ENCODE measurements around the gene HERC6.
A peak's percentile ranks its signal among the peaks of the same experiment; 100 is the strongest.
"Not testable (repeated sequence)": the region's sequence is repeated elsewhere in the genome, so short reads cannot be mapped to it uniquely, and the experiment has no call there.

Gene HERC6

DNA sequence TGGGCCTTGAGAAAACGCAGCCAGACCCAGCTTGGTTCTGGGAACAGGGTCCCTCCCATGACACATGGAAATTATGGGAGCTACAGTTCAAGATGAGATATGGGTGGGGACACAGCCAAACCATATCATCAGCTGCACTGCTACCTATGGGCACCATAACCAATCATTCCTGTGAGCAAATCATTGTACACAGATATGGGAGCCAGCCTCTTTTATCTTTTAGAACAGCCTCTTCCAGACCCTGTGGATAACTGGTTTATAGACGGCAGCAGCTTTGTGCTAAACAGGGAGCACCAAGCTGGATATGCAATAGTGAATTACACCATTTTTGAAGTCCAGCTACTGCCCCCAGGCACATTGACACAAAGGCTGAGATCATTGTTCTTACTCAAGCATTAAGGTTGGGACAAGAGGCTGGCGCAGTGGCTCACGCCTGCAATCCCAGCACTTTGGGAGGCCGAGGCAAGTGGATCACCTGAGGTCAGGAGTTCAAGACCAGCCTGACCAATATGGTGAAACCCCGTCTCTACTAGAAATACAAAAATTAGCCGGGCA lies 69.6 kb downstream of the HERC6 start:
- DNase-seq = not testable (repeated sequence)

DNA sequence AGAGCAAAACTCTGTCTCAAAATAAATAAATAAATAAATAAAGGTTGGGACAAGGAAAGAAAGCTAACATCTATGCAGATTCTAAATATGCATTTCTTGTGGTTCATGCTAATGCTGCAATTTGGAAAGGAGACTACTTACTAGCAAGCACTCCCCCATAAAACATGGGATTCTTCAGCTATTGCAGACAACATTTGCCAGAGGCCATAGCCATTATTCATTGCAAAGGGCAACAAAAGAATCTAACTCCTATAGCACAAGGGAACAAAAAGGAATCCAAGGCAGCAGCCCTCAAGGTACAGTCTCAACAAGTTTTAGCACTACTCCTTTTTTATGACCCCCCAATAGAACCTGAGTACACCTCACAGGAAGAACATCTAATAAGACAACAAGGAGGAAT lies 70.2 kb downstream of the HERC6 start:
- DNase-seq = no peak

GRCh38 chr4:88449290-88449689 lies 70.6 kb downstream of the HERC6 start:
- DNase-seq = no peak

DNA sequence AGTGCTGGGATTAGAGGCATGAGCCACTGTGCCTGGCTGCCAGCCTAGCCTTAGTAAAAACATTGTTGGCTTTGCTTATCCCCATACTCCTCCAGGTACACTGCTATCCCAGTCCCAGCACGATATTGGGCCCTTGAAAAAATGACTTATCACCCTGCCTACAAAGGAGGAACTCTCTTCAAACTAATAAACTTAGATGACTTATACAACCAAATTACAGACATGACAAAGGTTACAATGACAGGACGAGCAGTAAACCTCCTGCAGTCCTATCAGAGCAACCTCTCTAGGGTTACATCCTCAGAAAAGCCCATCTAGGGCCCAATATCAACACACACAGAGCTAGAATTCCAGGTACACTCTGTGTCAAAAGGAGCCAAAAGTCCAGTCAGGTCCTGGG lies 72.6 kb downstream of the HERC6 start:
- DNase-seq = no peak

- DNase-seq = no peak
Observed at GRCh38 chr4:88452912-88453311, 74.3 kb downstream of the HERC6 start.

- DNase-seq = peak; percentile 85 to 93 (median 88)
Observed at GRCh38 chr4:88456670-88457306, 78.1 kb downstream of the HERC6 start, which contains the start of gene HERC5. HERC5 (plus strand) TSS chr4:88457119; CDS start chr4:88457270, 151 bp downstream.

DNA sequence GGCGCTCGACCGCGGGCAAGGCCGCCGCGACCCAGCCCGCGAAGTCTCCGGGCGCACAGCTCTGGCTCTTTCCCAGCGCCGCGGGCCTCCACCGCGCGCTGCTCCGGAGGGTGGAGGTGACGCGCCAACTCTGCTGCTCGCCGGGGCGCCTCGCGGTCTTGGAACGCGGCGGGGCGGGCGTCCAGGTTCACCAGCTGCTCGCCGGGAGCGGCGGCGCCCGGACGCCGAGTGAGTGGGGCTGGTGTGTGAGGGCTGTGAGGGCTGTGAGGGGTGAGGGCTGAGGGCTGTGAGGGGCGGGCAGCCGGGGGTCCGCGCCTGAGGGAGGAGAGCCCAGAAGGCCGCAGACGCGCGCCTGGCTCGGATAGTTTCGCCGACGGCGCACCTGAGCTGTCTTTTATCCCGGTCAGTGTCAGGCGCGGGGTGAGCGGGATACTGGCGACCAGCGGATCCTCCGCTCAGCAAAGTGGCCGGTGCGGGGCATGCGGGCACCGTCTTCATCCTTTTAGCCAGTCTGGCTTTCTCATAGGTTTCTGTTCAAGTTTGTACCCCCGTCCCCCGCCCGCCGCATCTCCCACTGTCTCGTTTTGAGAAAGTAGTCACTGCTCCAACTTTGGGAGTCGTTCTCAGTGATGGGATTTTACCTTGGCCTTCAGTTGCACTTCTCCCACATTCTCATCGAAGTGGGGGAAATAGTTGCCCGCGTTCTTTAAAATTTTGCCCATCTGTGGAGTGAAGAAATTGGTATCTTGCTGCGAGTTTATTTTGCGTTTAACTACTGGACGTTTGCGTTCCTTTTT lies 78.9 kb downstream of the HERC6 start:
- DNase-seq = peak in 4 of 6 experiments; percentile 29 to 59 (median 52)

GRCh38 chr4:88458104-88458740 lies 79.6 kb downstream of the HERC6 start:
- DNase-seq = no peak

DNA sequence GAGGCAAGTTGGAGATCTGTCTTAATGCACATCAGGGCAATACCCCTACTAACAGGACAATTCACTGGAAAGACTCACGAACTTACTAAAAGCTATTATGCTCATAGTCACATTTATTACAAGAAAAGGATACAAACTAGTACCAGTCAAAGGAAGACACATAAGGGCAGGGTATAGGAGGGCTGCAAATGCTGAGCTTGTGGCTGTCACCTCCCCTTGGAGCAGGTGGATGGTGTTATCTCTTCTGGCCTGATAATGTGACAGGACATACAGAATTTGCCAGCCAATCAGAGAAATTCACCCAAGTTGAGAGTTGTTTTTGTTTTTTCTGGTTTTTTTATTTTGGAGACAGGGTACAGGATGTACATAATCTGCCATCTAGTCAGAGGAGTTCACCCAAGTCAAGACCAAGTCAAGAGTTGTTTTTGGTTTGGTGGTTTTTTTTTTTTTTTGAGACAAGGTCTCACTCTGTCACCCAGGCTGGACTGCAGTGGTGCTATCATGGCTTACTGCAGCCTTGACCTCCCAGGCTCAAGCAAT lies 87.1 kb downstream of the HERC6 start:
- DNase-seq = no peak

DNA sequence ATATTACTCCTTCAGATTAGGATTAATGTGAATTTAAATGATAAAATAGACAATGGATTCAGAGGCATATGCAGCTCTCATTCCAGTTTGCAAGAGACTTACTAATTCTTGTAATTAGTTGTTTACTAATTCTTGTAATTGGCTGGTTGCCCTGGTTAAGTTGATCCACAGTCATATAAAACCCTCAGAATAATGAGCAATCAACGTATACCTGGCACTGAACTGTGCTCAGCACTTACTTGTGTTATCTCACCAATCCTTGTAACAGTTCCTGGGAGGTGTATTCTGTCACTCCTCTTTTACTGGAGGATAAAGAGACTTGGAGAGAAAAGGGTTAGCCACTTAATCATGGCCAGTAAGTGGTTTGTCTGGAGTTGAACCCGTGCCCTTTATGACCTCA lies 88.7 kb downstream of the HERC6 start:
- no peak for DNase-seq

DNA sequence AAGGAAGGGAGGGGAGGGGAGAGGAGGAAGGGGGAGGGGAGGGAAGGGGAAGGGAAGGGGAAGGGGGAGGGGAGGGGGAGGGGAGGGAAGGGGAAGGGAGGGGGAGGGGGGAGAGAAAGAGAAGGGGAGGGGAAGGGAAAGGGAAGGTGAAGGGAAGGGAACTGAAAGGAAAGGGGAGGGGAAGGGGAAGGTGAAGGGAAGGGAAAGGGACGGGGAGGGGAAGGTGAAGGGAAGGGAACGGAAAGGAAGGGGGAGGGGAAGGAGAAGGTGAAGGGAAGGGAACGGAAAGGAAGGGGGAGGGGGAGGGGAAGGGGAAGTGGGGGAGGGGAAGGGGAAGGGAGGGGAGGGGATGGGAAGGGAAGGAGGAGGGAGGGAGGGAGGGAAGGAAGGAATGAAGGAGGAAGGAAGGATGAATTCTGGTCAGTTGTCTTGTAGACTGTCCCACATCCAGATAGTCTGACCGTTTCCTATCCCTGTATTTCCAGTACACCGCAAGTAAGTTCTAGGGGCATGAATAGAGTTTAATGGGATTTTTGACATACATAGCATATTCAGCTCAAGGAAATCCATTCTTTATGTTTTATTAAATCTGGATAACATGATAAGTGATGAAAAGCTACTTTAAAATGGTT lies 98.7 kb downstream of the HERC6 start:
- DNase-seq = no peak

- no peak for DNase-seq
Observed at GRCh38 chr4:88478247-88478646, 99.6 kb downstream of the HERC6 start.

- no peak for DNase-seq
Observed at GRCh38 chr4:88481537-88481936, 102.9 kb downstream of the HERC6 start.

DNA sequence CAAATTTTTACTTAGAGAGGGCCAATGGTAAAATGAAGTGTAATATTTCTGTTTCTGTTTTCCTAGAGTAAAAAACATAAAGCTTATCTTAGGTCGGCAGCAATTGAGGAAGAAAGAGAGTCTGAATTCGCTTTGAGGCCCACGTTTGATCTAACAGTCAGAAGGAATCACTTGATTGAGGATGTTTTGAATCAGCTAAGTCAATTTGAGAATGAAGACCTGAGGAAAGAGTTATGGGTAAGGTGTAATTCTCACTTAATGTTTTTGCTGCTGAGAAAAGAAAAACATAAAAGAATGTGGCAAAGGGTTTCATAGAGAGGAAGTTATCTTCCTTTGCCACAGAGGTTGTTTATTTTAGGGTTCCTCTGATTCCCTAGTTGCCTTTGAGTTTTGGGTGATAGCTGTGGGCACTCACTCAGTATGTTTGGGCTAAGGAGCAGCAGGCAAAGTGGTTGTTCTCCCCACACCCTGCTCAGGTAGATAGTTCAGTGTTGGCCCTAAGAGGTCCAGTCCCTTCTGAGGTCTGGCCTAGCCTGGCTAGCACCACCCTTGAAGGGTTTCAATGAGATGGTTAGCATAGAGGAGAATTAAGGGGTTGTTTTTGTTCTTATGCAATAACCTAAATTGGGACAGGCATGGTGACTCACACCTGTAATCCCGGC lies 110.6 kb downstream of the HERC6 start:
- peak in 1 of 6 experiments; percentile 11 for DNase-seq

Measured in stimulated activated naive CD4-positive, alpha-beta T cell (primary cell).